ENCODE results near the gene TSSK2.

The TSSK2 gene

GRCh38 chr22:19096555-19096954, 34.6 kb upstream of the TSSK2 start:
- TF ChIP-seq, protein P1, sequence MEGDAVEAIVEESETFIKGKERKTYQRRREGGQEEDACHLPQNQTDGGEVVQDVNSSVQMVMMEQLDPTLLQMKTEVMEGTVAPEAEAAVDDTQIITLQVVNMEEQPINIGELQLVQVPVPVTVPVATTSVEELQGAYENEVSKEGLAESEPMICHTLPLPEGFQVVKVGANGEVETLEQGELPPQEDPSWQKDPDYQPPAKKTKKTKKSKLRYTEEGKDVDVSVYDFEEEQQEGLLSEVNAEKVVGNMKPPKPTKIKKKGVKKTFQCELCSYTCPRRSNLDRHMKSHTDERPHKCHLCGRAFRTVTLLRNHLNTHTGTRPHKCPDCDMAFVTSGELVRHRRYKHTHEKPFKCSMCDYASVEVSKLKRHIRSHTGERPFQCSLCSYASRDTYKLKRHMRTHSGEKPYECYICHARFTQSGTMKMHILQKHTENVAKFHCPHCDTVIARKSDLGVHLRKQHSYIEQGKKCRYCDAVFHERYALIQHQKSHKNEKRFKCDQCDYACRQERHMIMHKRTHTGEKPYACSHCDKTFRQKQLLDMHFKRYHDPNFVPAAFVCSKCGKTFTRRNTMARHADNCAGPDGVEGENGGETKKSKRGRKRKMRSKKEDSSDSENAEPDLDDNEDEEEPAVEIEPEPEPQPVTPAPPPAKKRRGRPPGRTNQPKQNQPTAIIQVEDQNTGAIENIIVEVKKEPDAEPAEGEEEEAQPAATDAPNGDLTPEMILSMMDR (IDR thresholded peaks at IDR 0.05; ENCODE audit: low read depth, low read length, missing control alignments), result no peak
- DNase-seq (ENCODE audit: extremely low read depth, low read depth), result no peak
- H3K4me3 ChIP-seq (replicated peaks; ENCODE audit: low read depth, low read length), result no peak overlapping the region

GRCh38 chr22:19097518-19097917, 33.6 kb upstream of the TSSK2 start:
- TF ChIP-seq, protein P1 (IDR thresholded peaks at IDR 0.05; ENCODE audit: low read depth, low read length, missing control alignments), result no peak
- no peak overlapping the region for H3K4me3 ChIP-seq (replicated peaks; ENCODE audit: low read depth, low read length)
- DNase-seq (ENCODE audit: extremely low read depth, low read depth), result no peak

DNA sequence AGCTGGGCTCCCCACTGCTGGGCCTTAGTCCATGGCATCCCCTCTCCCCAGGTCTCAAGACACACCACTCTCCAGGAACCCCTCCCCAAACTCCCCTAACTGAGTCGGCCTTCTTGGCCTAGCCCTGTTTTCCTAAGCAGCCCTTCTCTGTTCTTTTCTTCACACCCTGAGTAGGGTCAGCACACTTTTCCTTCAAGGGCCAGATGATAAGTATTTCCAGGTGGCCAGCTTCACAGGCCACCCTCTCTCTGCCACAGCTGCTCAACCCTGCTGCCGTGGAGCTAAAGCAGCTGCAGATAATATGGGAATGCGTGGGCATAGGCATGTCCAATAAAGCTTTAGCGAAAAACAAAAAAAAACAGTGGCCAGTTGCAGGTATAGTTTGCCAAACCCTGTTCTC, 33.0 kb upstream of the TSSK2 start:
- TF ChIP-seq, protein P1 (IDR thresholded peaks at IDR 0.05; ENCODE audit: low read depth, low read length, missing control alignments), result no peak
- DNase-seq (ENCODE audit: extremely low read depth, low read depth), result no peak
- H3K4me3 ChIP-seq (replicated peaks; ENCODE audit: low read depth, low read length), result no peak overlapping the region

DNA sequence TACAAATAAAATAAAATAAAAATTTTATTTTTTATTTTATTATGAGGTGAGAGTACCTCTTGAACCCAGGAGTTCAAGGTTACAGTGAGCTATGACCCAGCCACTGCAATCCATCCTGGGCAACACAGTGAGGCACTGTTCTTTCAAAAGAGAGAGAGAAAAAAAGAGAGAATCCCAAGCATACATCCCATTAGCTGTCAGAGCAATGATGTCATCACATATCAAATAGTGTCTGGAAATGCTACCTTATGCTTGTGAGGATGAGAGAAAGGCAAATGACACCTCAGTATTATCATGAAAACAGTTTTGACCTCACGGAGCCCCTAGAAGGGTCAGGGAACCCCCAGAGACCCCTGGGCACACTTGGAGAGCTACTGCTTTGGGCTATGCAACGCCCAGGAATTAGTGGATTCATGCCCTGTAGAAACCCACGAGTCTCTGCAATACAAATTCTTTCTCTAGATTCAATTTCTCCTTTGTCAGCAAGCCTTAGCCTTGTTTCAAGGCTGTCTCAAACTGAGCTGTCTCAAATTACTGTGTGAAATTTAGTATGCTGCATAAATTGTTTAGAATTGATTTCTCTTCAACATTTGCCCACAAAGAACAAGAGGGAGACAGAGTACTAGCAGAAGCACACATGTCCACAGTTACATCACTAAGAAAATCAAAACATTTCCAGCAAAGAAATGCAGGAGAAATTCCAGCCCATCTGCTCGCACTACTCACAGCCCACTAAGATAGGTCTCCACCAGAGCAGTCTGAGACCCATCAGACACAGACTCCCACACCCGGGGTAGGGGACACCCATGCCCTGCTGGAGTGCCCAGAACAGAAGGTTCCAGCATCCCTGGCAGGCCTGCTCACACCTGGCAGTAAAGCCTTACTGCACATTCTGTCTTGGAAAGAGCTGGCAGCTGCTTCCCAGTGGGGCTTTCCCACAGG, 27.0 kb upstream of the TSSK2 start:
- no peak for DNase-seq (ENCODE audit: extremely low read depth, low read depth)
- TF ChIP-seq, protein P1 (IDR thresholded peaks at IDR 0.05; ENCODE audit: low read depth, low read length, missing control alignments), result no peak
- H3K4me3 ChIP-seq (replicated peaks; ENCODE audit: low read depth, low read length), result no peak overlapping the region

- TF ChIP-seq, protein P1 (IDR thresholded peaks at IDR 0.05; ENCODE audit: low read depth, low read length, missing control alignments), result no peak
- no peak overlapping the region for H3K4me3 ChIP-seq (replicated peaks; ENCODE audit: low read depth, low read length)
- no peak for DNase-seq (ENCODE audit: extremely low read depth, low read depth)
Measured at GRCh38 chr22:19105456-19105855, 25.7 kb upstream of the TSSK2 start.

GRCh38 chr22:19105867-19106802, 25.0 kb upstream of the TSSK2 start:
- TF ChIP-seq, protein P1 (IDR thresholded peaks at IDR 0.05; ENCODE audit: low read depth, low read length, missing control alignments), result peak; percentile 24
- no peak overlapping the region for H3K4me3 ChIP-seq (replicated peaks; ENCODE audit: low read depth, low read length)
- no peak for DNase-seq (ENCODE audit: extremely low read depth, low read depth)
